ENCODE data around the gene SND1. TPM values are rescaled to one million over a fixed set of nuclear protein-coding genes. Genes with fewer than 3 reads are reported as not detected.

Gene SND1
- total RNA-seq, 1 donor from 2014 or later: 139 TPM

- DNase-seq (ENCODE audit: low read depth in 2 of 2): no peak
These were observed 146.9 kb downstream of the SND1 start for GRCh38 chr7:127798769-127799372.

DNA sequence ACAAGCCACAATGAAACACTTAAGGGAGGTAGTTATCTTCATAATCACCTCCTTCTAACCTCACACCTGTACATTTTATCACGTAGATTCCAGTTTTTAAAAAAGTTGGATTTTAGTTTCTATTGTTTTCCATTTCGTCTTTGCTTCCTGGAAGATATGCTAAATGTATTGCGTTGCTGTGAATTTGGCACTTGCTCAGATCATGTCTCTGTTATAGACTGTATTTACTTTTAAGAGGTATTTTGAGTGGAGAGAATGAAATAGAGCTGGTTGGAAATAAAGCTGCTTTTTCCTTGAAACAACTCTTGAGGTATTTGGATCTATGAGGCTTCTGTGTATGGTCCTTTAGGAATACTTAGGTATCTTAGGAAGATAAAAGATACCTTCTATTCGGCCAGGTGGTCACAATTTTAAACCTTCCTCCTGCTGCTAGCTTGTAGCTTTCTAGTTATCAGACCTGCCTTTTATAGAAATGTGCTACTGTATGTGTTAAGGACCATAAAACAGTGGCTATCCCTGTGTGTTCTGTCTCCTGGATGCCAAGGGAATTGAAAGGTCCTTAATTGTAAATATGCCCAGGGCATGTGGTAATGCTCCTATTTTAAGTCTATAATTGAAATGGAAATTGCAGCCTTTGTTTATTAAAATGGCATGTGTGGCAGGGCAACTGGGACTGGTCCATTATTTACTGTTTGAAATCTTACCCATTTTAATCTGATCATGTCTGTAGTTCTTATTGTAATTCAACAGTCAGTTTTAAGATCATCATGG, 147.7 kb downstream of the SND1 start:
- DNase-seq (ENCODE audit: low read depth in 2 of 2): no peak

GRCh38 chr7:127802845-127803244, 150.9 kb downstream of the SND1 start:
- DNase-seq (ENCODE audit: low read depth in 2 of 2): no peak

DNA sequence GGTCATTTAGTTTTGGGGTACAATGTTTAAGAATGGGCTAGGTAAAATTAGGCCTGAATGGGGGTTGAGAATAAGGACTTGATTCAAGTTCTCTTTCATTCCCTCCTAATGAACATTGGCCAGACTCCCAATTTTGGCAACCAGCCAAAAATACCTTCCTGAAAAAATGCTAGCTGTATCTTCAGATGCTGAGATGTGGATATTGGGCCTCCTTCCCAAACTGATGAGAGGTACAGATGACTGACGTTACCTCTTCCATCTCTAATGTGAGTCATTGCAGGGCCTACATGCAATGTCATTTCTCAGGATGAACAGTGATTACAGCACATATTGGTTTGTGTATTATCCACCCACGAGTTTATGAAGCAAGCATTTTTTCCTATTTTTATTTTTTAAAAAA, 151.6 kb downstream of the SND1 start:
- DNase-seq (ENCODE audit: low read depth in 2 of 2): no peak

- no peak for DNase-seq (ENCODE audit: low read depth in 2 of 2)
These were observed 155.3 kb downstream of the SND1 start for GRCh38 chr7:127807340-127807739.

DNA sequence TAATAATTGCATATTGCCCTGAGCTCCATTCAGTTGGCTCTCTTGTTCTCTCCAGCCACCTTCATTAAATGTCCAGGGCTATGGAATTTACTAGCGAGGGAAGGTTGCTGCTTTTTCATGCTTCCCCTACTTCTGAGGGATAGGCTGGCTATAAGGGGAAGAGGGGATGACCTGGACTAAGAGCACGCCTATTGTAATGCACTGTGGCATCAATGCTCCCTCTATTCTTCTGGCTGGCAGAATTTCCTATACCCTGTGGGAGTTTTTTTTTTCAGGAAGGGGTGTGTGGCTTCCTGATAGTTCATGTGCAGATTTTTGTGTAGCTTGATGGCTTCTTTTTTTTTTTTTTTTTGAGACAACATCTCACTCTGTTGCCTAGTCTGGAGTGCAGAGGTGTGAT, 155.8 kb downstream of the SND1 start:
- no peak for DNase-seq (ENCODE audit: low read depth in 2 of 2)

- no peak for DNase-seq (ENCODE audit: low read depth in 2 of 2)
These were observed 157.3 kb downstream of the SND1 start for GRCh38 chr7:127809261-127809702.

DNA sequence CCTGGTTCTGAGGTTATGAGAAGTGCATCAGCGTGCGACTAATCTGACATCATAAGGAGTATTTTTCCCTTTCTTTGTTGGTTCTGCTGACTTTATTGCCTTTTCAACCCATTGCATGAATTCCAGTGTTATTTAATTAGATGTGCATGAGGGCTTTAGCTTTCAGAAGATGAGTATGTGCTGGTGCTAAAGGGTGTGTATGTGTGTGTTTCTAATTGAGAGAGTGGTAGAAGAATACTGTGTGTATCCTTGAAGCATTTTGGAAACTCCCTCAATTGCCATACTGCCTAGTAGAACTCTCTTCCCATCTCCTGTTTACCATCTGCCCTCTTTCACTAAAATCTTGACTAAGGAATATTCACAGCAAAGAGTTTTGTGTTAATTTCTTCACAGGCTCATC, 158.1 kb downstream of the SND1 start:
- no peak for DNase-seq (ENCODE audit: low read depth in 2 of 2)

- peak in 1 of 2 donors; percentile 58 for DNase-seq (ENCODE audit: low read depth in 2 of 2)
These were observed 159.0 kb downstream of the SND1 start for GRCh38 chr7:127810696-127811660.

DNA sequence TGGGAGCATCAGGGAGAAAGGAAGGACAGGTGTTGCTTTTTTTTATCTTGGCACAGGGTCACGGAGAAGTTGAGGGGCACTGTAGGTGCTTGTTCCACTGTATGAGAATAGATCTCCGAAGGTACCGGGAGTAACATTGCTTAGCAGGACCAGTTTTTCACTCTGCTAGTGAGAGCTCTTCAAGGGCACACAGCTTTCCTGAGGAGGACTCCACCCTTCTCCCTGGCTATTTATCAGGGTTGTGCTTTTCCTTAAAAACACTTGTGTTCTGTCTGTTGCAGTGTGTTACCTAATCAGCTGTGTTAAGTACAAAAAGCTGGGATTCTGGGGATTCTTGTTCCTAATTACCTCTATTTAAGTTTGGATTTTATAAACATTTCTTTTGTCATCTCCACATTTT, 160.5 kb downstream of the SND1 start:
- no peak for DNase-seq (ENCODE audit: low read depth in 2 of 2)

DNA sequence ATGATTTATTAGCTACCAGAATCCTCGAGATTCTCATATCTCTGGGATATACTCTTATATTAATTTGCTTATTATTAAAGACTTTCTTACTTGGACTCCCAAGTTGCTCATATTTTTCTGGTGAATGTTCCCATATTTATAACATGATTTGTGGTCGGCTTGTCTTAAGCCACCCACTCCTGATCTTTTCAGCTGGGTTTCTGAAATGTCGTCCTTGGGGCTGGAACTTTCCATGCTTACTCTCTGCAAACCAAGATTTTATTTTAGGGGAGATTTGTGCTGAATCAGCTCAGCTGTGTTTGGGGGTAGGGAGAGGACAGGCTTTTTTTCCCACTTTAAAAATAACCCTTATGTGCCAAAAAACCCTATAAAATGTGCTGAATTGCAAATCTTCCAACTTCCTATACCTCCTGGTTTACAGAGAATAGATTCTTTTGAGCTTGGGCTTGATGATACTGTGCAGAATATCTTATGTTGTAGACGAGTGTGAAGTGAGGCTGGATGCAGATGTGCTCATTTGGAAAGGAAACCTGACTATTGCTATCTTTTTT, 162.1 kb downstream of the SND1 start:
- DNase-seq (ENCODE audit: low read depth in 2 of 2): no peak

DNA sequence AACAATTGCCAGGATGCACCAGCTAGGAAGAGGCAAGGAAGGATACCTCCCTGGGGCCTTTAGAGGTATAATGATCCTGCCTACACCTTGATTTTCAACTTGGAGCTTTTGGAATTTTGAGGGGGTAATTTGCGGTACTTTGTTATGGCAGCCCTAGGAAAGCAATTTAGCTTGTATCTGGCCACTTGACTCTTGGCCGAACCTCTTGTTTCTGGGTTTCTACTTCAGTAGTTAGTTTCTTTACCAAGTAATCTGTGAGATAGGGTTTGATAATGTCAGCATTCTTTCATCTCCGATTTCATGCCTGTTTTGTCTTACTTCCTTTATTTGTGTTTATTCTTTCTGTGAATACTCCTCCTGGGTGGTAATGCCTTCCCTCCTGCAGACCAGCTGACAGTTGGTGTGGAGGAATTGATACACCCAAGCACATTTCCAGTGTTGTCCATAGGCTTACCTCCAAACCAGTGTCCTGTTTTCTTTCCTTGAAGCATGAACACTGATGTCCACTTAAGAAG, 163.7 kb downstream of the SND1 start:
- DNase-seq (ENCODE audit: low read depth in 2 of 2): no peak

GRCh38 chr7:127816354-127817190, 164.6 kb downstream of the SND1 start:
- DNase-seq (ENCODE audit: low read depth in 2 of 2): no peak

- no peak for DNase-seq (ENCODE audit: low read depth in 2 of 2)
These were observed 165.5 kb downstream of the SND1 start for GRCh38 chr7:127817466-127817865.

DNA sequence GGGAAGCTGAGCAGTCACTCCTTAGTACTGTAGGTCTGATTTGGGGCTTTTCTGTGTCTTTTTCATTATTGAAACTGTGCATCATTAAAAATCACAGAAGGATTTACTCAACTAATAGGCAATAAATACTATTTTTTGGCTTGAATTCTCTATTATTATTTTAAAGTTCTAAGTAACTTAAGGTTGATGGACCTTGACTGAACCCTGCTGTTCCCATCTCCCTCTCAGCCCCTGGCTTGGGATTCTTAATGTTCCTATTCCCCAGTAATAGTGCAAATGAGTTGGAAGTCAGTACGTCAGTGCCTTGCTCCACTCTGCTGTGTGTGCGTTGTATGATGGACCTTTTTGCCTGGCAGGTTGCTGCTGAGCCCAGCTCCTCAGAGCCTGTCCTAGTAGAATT, 166.3 kb downstream of the SND1 start:
- DNase-seq (ENCODE audit: low read depth in 2 of 2): no peak

DNA sequence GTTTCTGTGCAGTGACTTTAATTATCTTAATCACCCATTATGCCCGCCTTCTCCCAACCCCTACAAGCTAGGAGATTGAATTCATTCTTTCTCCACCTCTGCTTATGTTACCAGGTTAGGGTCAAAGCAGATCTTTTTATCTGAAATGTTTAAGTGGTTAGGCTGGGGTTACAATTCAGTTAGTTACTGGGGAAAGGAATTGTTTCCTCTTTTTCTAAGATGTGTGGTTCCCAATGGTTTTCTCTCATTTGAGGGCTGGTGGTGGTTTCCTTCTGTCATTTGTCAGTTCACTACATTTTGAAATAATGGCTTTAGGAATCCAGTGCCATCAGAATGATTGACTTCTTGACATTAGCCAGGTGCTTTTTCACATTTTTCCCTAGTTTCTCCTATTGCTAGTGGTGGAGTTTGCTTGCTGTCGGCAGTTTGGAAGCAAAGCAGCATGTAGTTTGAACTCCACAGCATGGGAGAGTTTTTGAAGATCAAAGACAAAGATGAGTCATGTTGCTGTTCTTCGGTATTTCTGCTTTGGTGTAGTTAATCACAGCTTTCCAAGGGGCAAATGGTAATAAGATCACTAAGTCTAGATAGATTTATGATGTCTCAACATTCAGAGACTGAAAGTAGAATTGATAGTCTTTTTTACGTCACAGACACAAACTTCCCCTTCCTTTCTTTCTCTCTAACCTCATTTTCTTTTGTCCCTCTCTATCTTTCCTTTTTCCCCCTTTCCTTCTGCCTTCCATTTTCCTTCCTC, 168.2 kb downstream of the SND1 start:
- DNase-seq (ENCODE audit: low read depth in 2 of 2): peak in 1 of 2 donors; percentile 29

DNA sequence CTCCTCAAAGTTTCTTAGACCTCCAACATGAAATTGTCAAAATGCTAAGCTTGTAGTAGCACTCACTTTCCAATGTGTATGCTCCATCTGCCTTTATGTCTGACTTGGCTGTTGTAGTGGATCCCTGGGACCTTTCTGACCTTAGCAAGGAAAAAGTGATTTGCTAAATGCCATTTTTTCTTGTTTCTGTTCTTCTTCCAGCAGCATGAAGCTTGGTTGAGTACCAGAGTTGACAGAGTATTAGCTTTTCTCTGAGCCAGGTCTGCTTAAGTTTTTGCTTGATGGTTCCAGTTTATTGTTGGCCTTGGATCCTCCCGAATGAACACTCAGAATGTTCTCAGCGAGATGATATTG, 168.7 kb downstream of the SND1 start:
- DNase-seq (ENCODE audit: low read depth in 2 of 2): no peak

- peak; percentile 24 to 52 for DNase-seq (ENCODE audit: low read depth in 2 of 2)
These were observed 169.2 kb downstream of the SND1 start for GRCh38 chr7:127821146-127821545.

- no peak for DNase-seq (ENCODE audit: low read depth in 2 of 2)
These were observed 171.0 kb downstream of the SND1 start for GRCh38 chr7:127822822-127823508.

Data from dermis microvascular lymphatic vessel endothelial cell (primary cell).